OCI-LY1 (cell line): ENCODE data around the gene ZXDC.

Experiments
- H2AFZ ChIP-seq: fragments of 200-600 bp; sonication (generic), shearing (Covaris generic); 2 replicates; pipeline ENCODE4 v1.6.0; 2014; ENCODE audit warnings: antibody characterized with exemption, mild to moderate bottlenecking, low read length
- H3F3A ChIP-seq: fragments of 200-600 bp; sonication (generic), shearing (Covaris generic); 2 replicates; pipeline ENCODE4 v1.6.0; 2014; ENCODE audit warnings: mild to moderate bottlenecking, antibody characterized with exemption, low read length, moderate library complexity; ENCODE audit not compliant: insufficient read depth
- H3K27ac ChIP-seq: fragments of 200-600 bp; sonication (generic); 2 replicates; pipeline ENCODE4 v1.5.1; 2014; ENCODE audit warnings: low read length, mixed run types, mild to moderate bottlenecking, low read depth; ENCODE audit not compliant: poor library complexity, severe bottlenecking
- H3K27me3 ChIP-seq: fragments of 200-600 bp; sonication (generic); 2 replicates; pipeline ENCODE4 v1.6.0; 2014; ENCODE audit warnings: antibody characterized with exemption, mild to moderate bottlenecking, low read length, moderate library complexity; ENCODE audit not compliant: insufficient read depth
- H3K36me3 ChIP-seq: fragments of 200-600 bp; sonication (generic); 2 replicates; pipeline ENCODE4 v1.6.1; 2014; ENCODE audit warnings: mild to moderate bottlenecking, antibody characterized with exemption, low read length, moderate library complexity, mixed read lengths; ENCODE audit not compliant: insufficient read depth
- H3K4me1 ChIP-seq: fragments of 200-600 bp; sonication (generic); 2 replicates; pipeline ENCODE4 v1.5.1; 2014; ENCODE audit warnings: mild to moderate bottlenecking, low read length, moderate library complexity; ENCODE audit not compliant: insufficient read depth, severe bottlenecking
- H3K4me2 ChIP-seq: fragments of 200-600 bp; sonication (generic), shearing (Covaris generic); 2 replicates; pipeline ENCODE4 v1.6.1; 2014; ENCODE audit warnings: low read length
- H3K4me3 ChIP-seq: fragments of 200-600 bp; sonication (generic); 2 replicates; pipeline ENCODE4 v1.5.1; 2014; ENCODE audit warnings: low read length, low read depth, mild to moderate bottlenecking, mixed read lengths; ENCODE audit not compliant: poor library complexity, severe bottlenecking
- H3K79me2 ChIP-seq: fragments of 200-600 bp; shearing (Covaris generic); 2 replicates; pipeline ENCODE4 v1.6.1; 2016; ENCODE audit warnings: mixed run types, low read length, mixed read lengths; ENCODE audit not compliant: insufficient read depth
- H3K9ac ChIP-seq: fragments of 200-600 bp; sonication (generic), shearing (Covaris generic); 2 replicates; pipeline ENCODE4 v1.6.1; 2014; ENCODE audit warnings: mild to moderate bottlenecking, low read length, mixed read lengths
- H3K9me2 ChIP-seq: fragments of 200-600 bp; sonication (generic), shearing (Covaris generic); 2 replicates; pipeline ENCODE4 v1.6.1; 2014; ENCODE audit warnings: low read depth, mild to moderate bottlenecking, low read length, mixed read lengths
- H3K9me3 ChIP-seq: fragments of 200-600 bp; shearing (Covaris generic); 2 replicates; pipeline ENCODE4 v1.6.1; 2014; ENCODE audit warnings: low read length, mixed read lengths
- H4K20me1 ChIP-seq: fragments of 200-600 bp; sonication (generic), shearing (Covaris generic); 2 replicates; pipeline ENCODE4 v1.6.0; 2016; ENCODE audit warnings: mild to moderate bottlenecking, low read length; ENCODE audit not compliant: insufficient read depth
- EZH2 ChIP-seq: fragments of 200-600 bp; sonication (generic), shearing (Covaris generic); IDR thresholded peaks from 2 replicates; pipeline ENCODE4 v1.8.0; 2017; ENCODE audit warnings: borderline replicate concordance, mixed run types, mild to moderate bottlenecking, antibody characterized with exemption, low read length, moderate library complexity, mixed read lengths
- TF ChIP-seq, protein P1 (sequence below): fragments of 200-600 bp; sonication (generic), shearing (Covaris generic); IDR thresholded peaks from 2 replicates; pipeline ENCODE4 v1.5.1; 2017; ENCODE audit warnings: mild to moderate bottlenecking, antibody characterized with exemption, low read length, moderate library complexity, mixed read lengths

ZXDC gene

DNA sequence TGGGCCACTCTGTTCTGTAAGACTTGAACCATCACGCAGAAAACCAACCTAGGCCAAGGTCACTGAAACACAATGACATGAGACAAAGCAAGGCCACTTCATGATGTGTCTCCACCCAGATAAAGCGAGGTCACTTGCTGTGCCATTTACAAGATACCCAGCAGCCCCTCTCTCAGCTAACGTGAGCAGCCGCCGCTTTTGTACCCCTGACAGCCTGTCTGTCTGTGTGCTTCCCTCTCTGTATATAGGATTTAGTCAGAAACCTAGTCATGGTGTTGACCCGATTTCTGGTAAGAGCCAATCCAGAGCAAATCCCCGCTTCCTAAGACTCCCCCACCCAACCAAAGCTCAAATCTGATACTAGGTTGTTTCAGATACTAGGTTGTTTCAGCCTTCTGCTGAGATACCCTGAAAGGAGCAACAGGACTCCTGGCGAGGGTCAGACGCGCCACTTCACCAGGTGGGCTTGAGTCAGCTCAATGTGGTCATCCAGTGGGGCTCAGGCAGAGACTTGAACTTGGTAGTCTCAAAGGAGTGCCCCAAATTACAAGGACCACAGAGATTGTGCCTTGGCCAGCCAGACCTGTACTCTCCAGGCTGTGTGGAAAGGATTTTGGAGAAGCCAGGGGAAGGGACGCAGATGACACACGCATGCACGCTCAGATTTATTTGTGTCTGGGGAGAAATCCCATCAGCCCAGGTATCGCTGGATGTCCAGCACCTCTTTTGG lies 3.1 kb upstream of the ZXDC start:
- no peak overlapping the region for H3K9ac ChIP-seq

DNA sequence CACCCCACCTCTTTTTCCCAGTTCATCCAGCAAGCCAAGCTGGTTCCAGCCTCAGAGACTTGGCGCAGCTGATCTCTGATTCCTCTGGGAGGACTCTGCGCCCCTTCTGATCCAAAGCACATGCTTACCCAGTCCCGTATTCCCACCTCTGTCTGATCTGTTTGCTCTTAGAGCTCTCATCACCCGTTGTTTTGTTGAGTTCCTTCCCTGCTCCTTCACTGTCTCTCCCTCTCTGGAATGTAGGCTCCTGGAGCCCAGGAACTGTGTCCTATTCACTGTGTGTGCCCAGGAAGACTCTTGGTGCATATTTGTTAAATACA lies 1.3 kb upstream of the ZXDC start:
- Histone ChIP-seq H3K79me2 (peaks cover 14% of the 10 kb centered on the region; the same call in 1 of the 2 replicates), H2AFZ (no peak overlapping the region), H3K4me3 (no peak overlapping the region), H3K9me3 (no peaks in the 10 kb centered on the region), H3K4me1 (peaks cover 33% of the 10 kb centered on the region), H3K27me3 (no peaks in the 10 kb centered on the region), H3K9ac (no peak overlapping the region), H3K4me2 (no peak overlapping the region), H4K20me1 (no peaks in the 10 kb centered on the region), H3K27ac (no peak overlapping the region), H3K36me3 (peaks cover 4% of the 10 kb centered on the region; the same call in 1 of the 2 replicates), H3F3A (no peaks in the 10 kb centered on the region), H3K9me2 (no peaks in the 10 kb centered on the region)
- TF ChIP-seq, protein P1, sequence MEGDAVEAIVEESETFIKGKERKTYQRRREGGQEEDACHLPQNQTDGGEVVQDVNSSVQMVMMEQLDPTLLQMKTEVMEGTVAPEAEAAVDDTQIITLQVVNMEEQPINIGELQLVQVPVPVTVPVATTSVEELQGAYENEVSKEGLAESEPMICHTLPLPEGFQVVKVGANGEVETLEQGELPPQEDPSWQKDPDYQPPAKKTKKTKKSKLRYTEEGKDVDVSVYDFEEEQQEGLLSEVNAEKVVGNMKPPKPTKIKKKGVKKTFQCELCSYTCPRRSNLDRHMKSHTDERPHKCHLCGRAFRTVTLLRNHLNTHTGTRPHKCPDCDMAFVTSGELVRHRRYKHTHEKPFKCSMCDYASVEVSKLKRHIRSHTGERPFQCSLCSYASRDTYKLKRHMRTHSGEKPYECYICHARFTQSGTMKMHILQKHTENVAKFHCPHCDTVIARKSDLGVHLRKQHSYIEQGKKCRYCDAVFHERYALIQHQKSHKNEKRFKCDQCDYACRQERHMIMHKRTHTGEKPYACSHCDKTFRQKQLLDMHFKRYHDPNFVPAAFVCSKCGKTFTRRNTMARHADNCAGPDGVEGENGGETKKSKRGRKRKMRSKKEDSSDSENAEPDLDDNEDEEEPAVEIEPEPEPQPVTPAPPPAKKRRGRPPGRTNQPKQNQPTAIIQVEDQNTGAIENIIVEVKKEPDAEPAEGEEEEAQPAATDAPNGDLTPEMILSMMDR = no peak
- no peak for TF ChIP-seq EZH2

More for the DNA sequence above, 3.1 kb upstream of the ZXDC start:
- H3K4me3 ChIP-seq = no peak overlapping the region
- H3K9me2 ChIP-seq = no peaks in the 10 kb centered on the region
- H4K20me1 ChIP-seq = no peaks in the 10 kb centered on the region
- no peaks in the 10 kb centered on the region for H3K9me3 ChIP-seq
- TF ChIP-seq, protein P1 = no peak
- TF ChIP-seq EZH2 = no peak
- no peak overlapping the region for H3K4me2 ChIP-seq
- H3K36me3 ChIP-seq = no peaks in the 10 kb centered on the region
- no peak overlapping the region for H3K27ac ChIP-seq
- no peaks in the 10 kb centered on the region for H3F3A ChIP-seq
- peaks cover 7% of the 10 kb centered on the region; the same call in 1 of the 2 replicates for H3K79me2 ChIP-seq
- peaks cover 16% of the 10 kb centered on the region for H3K4me1 ChIP-seq
- no peaks in the 10 kb centered on the region; the same call in 1 of the 2 replicates for H3K27me3 ChIP-seq
- no peak overlapping the region for H2AFZ ChIP-seq

DNA sequence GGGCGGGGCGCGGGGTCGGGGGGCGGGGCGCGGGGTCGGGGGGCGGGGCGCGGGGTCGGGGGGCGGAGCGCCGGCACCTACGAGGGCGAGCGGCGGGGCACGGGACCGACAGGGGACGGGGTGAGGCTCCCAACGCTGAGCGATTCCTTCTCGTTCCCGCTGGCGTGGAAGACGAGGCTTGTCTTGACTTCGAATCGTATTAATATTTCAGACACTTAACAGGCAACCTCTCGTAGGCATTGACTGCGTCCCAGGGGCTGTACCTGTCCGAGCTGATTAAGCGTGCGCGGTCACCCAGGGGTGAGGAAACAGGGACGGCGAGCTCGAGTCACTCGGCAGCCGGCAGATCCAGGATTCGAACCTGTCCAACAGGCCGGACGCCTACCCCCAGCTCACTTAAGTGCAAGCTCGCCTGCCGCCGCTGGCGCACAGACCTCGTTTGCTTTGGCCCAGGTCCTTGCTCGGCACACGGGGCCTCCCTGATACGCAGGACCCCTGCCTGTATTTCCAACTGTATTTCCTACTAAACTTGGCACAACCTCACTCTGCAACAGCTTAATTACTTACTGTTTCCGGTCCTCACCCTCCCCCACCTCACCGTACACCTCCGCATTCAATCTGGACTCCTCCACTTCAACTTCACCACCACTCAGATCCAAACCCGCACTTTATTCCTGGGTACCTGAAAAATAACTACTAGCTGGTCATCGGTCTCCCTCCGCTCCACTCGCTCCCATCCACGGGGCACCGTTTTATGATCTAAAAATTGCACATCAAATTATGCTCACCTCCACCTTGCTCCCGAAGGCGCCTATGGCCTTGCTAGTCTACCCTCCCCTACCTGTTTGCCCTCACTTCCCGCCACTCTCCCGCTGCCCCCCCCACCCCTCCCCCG lies 722 bp upstream of the ZXDC start:
- Histone ChIP-seq H4K20me1 (no peaks in the 10 kb centered on the region), H3K9me2 (no peaks in the 10 kb centered on the region), H3K27me3 (no peaks in the 10 kb centered on the region), H3F3A (no peaks in the 10 kb centered on the region), H3K4me2 (peak overlapping the region; percentile 93), H3K36me3 (peaks cover 10% of the 10 kb centered on the region; the same call in 1 of the 2 replicates), H3K27ac (no peak overlapping the region), H3K4me1 (peaks cover 36% of the 10 kb centered on the region), H3K79me2 (peaks cover 14% of the 10 kb centered on the region; the same call in 1 of the 2 replicates), H3K9me3 (no peaks in the 10 kb centered on the region), H2AFZ (peak overlapping the region; percentile 99), H3K4me3 (peak overlapping the region; percentile 76), H3K9ac (peak overlapping the region; percentile 71)
- no peak for TF ChIP-seq EZH2
